A549 (cell line): Measurements from ENCODE around the gene RHBDL2.

ENCODE experiments used
- CTCF ChIP-seq: fragments of >200 bp; sonication (Bioruptor Twin); formaldehyde crosslinking; IDR thresholded peaks from 3 replicates; pipeline ENCODE4 v1.5.1; 2016
- EP300 ChIP-seq, 2 experiments: fragments of >200 bp; sonication (Bioruptor Twin); formaldehyde crosslinking; IDR thresholded peaks; 2 replicates in 1 of 2; 3 replicates in 1 of 2; pipeline ENCODE4 v1.6.1; 2016 to 2017
- HMGXB4 ChIP-seq: fragments of 250-450 bp; sonication (Bioruptor Pico); IDR thresholded peaks from 2 replicates; pipeline ENCODE4 v1.5.0; 2021; ENCODE audit warnings: mild to moderate bottlenecking, moderate library complexity, borderline replicate concordance
- JUNB ChIP-seq: fragments of >200 bp; sonication (Bioruptor Twin); formaldehyde crosslinking; IDR thresholded peaks from 2 replicates; pipeline ENCODE4 v1.6.1; 2016
- MAFK ChIP-seq: fragments of 450-650 bp; IDR thresholded peaks from 2 replicates; pipeline ENCODE4 v1.6.1; 2014; ENCODE audit not compliant: partially characterized antibody
- MAX ChIP-seq: IDR thresholded peaks from 2 replicates; pipeline ENCODE4 v1.6.1; 2012
- MYC ChIP-seq: IDR thresholded peaks from 2 replicates; pipeline ENCODE4 v1.6.1; 2012; ENCODE audit warnings: mild to moderate bottlenecking, inconsistent platforms, low read length, improper control_type of control experiment, borderline replicate concordance
- NPAS2 ChIP-seq: fragments of 250-450 bp; sonication (Bioruptor Pico); IDR thresholded peaks from 2 replicates; pipeline ENCODE4 v1.8.0; 2022; ENCODE audit warnings: mild to moderate bottlenecking, moderate library complexity, borderline replicate concordance
- POLR2A ChIP-seq: IDR thresholded peaks from 2 replicates; pipeline ENCODE4 v1.6.1; 2012; ENCODE audit warnings: mild to moderate bottlenecking, low read length

- TF ChIP-seq CTCF (no peak), MYC (no peak), MAX (no peak), NPAS2 (CRISPR knock-in tag) (no peak), EP300 (IDR thresholded peaks at IDR 0.05) (no peak), MAFK (no peak), POLR2A (no peak), HMGXB4 (CRISPR knock-in tag) (no peak), JUNB (no peak)
Observed at GRCh38 chr1:38908821-38909220, 32.8 kb downstream of the RHBDL2 start.
